GM12878 (cell line): Measurements from ENCODE around the gene RAPGEF6. TPM values are rescaled to one million over a fixed set of nuclear protein-coding genes. Genes with fewer than 3 reads are reported as not detected.

Source experiments
- ATAC-seq: fragments of 200-7000 bp; cut with Tn5 transposase; 3 replicates; pipeline ENCODE4 v1.9.1; 2020; ENCODE audit warnings: mild to moderate bottlenecking, moderate library complexity
- BruUV-seq: library from RNA; stranded (reverse); fragments of 400-500 nt; replicated peaks from 2 replicates; lab custom pipeline; 2021; lab: Mats Ljungman, UMichigan
- CTCF ChIA-PET: fragments of 300-600 bp; sonication (Branson Sonifier 250); formaldehyde crosslinking; extraction: SDS; loops from one replicate; lab custom pipeline; 2021; ENCODE audit warnings: inconsistent platforms; lab: Yijun Ruan, JAX
- POLR2A ChIA-PET: fragments of 350-600 bp; formaldehyde crosslinking; extraction: SDS; loops from one replicate; lab custom pipeline; 2021; ENCODE audit warnings: inconsistent platforms; lab: Charles Lee
- RAD21 ChIA-PET: fragments of 300-600 bp; sonication (Branson Sonifier 250); formaldehyde crosslinking; loops from one replicate; lab custom pipeline; 2023; ENCODE audit warnings: antibody characterized with exemption; ENCODE audit not compliant: unreplicated experiment; lab: Charles Lee
- SMC1A ChIA-PET: fragments of 300-600 bp; sonication (Branson Sonifier 250); formaldehyde crosslinking; loops from one replicate; lab custom pipeline; 2023; ENCODE audit not compliant: unreplicated experiment, uncharacterized antibody; lab: Charles Lee
- DNase-seq: peaks from one replicate; pipeline ENCODE4 v3.0.0-alpha.2; 2011; ENCODE audit warnings: low read depth, low spot score
- FAIRE-seq: peaks from 3 replicates; lab custom pipeline; 2011; peaks lifted over from hg19 to GRCh38; lab: Jason Lieb, UNC
- H2AFZ ChIP-seq: 2 replicates; pipeline ENCODE4 v1.6.0; 2011; ENCODE audit warnings: low read depth, low read length, control low read depth; ENCODE audit not compliant: control insufficient read depth
- H3K27ac ChIP-seq: 2 replicates; pipeline ENCODE4 v1.5.1; 2011; ENCODE audit warnings: control low read depth; ENCODE audit not compliant: control insufficient read depth, insufficient read depth
- H3K27me3 ChIP-seq, 2 experiments: replicated peaks in 1 of 2; 2 replicates each; pipeline versions ENCODE4 v1.6.0 to v1.6.1; 2011; ENCODE audit warnings: low read length in 1 of 2; ENCODE audit not compliant: control insufficient read depth in 2 of 2, insufficient read depth in 2 of 2
- H3K36me3 ChIP-seq, 2 experiments: 2 replicates each; pipeline ENCODE4 v1.5.1; 2011; ENCODE audit warnings: low read length in 1 of 2; ENCODE audit not compliant: control insufficient read depth in 2 of 2, insufficient read depth in 2 of 2
- H3K4me1 ChIP-seq: 2 replicates; pipeline ENCODE4 v1.6.1; 2011; ENCODE audit warnings: mild to moderate bottlenecking, low read length, moderate library complexity, mixed read lengths; ENCODE audit not compliant: control insufficient read depth, insufficient read depth
- H3K4me2 ChIP-seq: 2 replicates; pipeline ENCODE4 v1.6.0; 2011; ENCODE audit warnings: control low read depth; ENCODE audit not compliant: control insufficient read depth, insufficient read depth
- H3K4me3 ChIP-seq: fragments of 200-600 bp; sonication (generic); 2 replicates; pipeline ENCODE4 v1.5.1; 2016
- H3K79me2 ChIP-seq: 2 replicates; pipeline ENCODE4 v1.6.0; 2011; ENCODE audit warnings: low read length; ENCODE audit not compliant: control insufficient read depth, insufficient read depth
- H3K9ac ChIP-seq: 2 replicates; pipeline ENCODE4 v1.8.0; 2011; ENCODE audit warnings: low read length, control low read depth, mixed read lengths; ENCODE audit not compliant: control insufficient read depth, insufficient read depth
- H3K9me3 ChIP-seq: replicated peaks from 3 replicates; pipeline ENCODE4 v1.5.1; 2011; ENCODE audit warnings: mild to moderate bottlenecking, low read length; ENCODE audit not compliant: control insufficient read depth, insufficient read depth
- H4K20me1 ChIP-seq: 2 replicates; pipeline ENCODE4 v1.6.0; 2011; ENCODE audit not compliant: control insufficient read depth, insufficient read depth
- MEF2A ChIP-seq: IDR thresholded peaks from 2 replicates; pipeline ENCODE4 v1.6.1; 2011; ENCODE audit warnings: low read depth, mild to moderate bottlenecking, low read length, moderate library complexity; ENCODE audit not compliant: insufficient read depth
- PBX3 ChIP-seq: IDR thresholded peaks from 2 replicates; pipeline ENCODE4 v1.6.1; 2011; ENCODE audit warnings: mild to moderate bottlenecking, low read depth, low read length, moderate library complexity; ENCODE audit not compliant: insufficient replicate concordance
- RAD51 ChIP-seq: fragments of 450-650 bp; IDR thresholded peaks from 2 replicates; pipeline ENCODE4 v1.6.1; 2016; ENCODE audit warnings: moderate library complexity, mild to moderate bottlenecking, inconsistent platforms
- WGBS: methylation state at CpG from one replicate; pipeline ENCODE4 v1.1.6; 2016; ENCODE audit warnings: low lambda C conversion rate; ENCODE audit not compliant: insufficient replicate concordance, insufficient coverage; ENCODE audit errors: missing lambda C conversion rate; 5-methylcytosine and 5-hydroxymethylcytosine counted together
- in situ Hi-C: fragments of 300-500 bp; cut with MboI; formaldehyde crosslinking; loops from 9 replicates; pipeline ENCODE4 v1.14.3; 2018; ENCODE audit warnings: mixed read lengths
- intact Hi-C: fragments of 100-400 bp; cut with micrococcal nuclease; formaldehyde crosslinking; loops from one replicate; pipeline ENCODE4 v1.14.2; 2022; ENCODE audit not compliant: unreplicated experiment
- polyA plus RNA-seq, 11 experiments: library from polyadenylated mRNA; depleted of rRNA in 4 of 11; unstranded in 6 of 11; stranded (reverse) in 5 of 11; fragments of >200 nt; fragmentation: Nextera tagmentation in 4 of 11; fragmentation: Illumina TruSeq in 1 of 11; extraction: Ambion mirVana in 4 of 11; extraction: Trizol in 1 of 11; gene quantifications; 1 replicate in 1 of 11; 2 replicates in 10 of 11; pipeline versions ENCODE4 v1.2.1 to v1.2.3, GENCODE V29; 2011 to 2016; ENCODE audit warnings: inconsistent platforms in 2 of 11, missing spikeins in 2 of 11, low read depth in 1 of 11
- total RNA-seq, 4 experiments: library from RNA; depleted of rRNA in 3 of 4; stranded (reverse); fragments of >200 nt in 3 of 4; fragmentation: Illumina TruSeq in 1 of 4; extraction: Trizol in 1 of 4; gene quantifications; 2 replicates each; pipeline versions ENCODE4 v1.2.1 to v1.2.3, GENCODE V29; 2013 to 2021
- TF ChIP-seq, protein P1 (sequence below): fragments of 450-650 bp; IDR thresholded peaks from 2 replicates; pipeline ENCODE4 v1.6.1; 2017; ENCODE audit warnings: mild to moderate bottlenecking
- TF ChIP-seq, protein P2 (sequence below): IDR thresholded peaks from 2 replicates; pipeline ENCODE4 v1.6.1; 2012; ENCODE audit warnings: mild to moderate bottlenecking, low read depth, low read length

Gene RAPGEF6
- total and polyA plus RNA-seq, 10 of the 15 experiments (the other 5 are each of a cell fraction or from before 2014, with no cell fraction given): 2.9 to 24.0 (median 14.2) TPM

GRCh38 chr5:131682175-131682574 lies 47.1 kb upstream of the RAPGEF6 start:
- Histone ChIP-seq H2AFZ (no peak overlapping the region), H3K27me3 (no peaks in the 10 kb centered on the region), H3K9me3 (no peaks in the 10 kb centered on the region), H3K4me3 (no peak overlapping the region), H3K9ac (no peak overlapping the region), H3K36me3 (no peaks in the 10 kb centered on the region; a peak in 2 of 4 replicates), H3K4me2 (no peak overlapping the region), H3K27ac (no peak overlapping the region), H3K79me2 (no peaks in the 10 kb centered on the region)
- no TSS peak for BruUV-seq
- FAIRE-seq: no peak
- ATAC-seq: no peak
- intact Hi-C loops: no loop called here
- POLR2A ChIA-PET: no interaction called here
- 99% methylated on average over 5 of the region's 5 CpGs for WGBS
- TF ChIP-seq PBX3 (no peak), RAD51 (no peak), MEF2A (no peak)
- TF ChIP-seq, protein P1, sequence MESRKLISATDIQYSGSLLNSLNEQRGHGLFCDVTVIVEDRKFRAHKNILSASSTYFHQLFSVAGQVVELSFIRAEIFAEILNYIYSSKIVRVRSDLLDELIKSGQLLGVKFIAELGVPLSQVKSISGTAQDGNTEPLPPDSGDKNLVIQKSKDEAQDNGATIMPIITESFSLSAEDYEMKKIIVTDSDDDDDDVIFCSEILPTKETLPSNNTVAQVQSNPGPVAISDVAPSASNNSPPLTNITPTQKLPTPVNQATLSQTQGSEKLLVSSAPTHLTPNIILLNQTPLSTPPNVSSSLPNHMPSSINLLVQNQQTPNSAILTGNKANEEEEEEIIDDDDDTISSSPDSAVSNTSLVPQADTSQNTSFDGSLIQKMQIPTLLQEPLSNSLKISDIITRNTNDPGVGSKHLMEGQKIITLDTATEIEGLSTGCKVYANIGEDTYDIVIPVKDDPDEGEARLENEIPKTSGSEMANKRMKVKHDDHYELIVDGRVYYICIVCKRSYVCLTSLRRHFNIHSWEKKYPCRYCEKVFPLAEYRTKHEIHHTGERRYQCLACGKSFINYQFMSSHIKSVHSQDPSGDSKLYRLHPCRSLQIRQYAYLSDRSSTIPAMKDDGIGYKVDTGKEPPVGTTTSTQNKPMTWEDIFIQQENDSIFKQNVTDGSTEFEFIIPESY: no peak
- TF ChIP-seq, protein P2, sequence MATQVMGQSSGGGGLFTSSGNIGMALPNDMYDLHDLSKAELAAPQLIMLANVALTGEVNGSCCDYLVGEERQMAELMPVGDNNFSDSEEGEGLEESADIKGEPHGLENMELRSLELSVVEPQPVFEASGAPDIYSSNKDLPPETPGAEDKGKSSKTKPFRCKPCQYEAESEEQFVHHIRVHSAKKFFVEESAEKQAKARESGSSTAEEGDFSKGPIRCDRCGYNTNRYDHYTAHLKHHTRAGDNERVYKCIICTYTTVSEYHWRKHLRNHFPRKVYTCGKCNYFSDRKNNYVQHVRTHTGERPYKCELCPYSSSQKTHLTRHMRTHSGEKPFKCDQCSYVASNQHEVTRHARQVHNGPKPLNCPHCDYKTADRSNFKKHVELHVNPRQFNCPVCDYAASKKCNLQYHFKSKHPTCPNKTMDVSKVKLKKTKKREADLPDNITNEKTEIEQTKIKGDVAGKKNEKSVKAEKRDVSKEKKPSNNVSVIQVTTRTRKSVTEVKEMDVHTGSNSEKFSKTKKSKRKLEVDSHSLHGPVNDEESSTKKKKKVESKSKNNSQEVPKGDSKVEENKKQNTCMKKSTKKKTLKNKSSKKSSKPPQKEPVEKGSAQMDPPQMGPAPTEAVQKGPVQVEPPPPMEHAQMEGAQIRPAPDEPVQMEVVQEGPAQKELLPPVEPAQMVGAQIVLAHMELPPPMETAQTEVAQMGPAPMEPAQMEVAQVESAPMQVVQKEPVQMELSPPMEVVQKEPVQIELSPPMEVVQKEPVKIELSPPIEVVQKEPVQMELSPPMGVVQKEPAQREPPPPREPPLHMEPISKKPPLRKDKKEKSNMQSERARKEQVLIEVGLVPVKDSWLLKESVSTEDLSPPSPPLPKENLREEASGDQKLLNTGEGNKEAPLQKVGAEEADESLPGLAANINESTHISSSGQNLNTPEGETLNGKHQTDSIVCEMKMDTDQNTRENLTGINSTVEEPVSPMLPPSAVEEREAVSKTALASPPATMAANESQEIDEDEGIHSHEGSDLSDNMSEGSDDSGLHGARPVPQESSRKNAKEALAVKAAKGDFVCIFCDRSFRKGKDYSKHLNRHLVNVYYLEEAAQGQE: no peak
- TF ChIP-seq, all 136 proteins: peak for 0
- ChIA-PET RAD21 (no interaction called here), CTCF (no interaction called here), SMC1A (no interaction called here)
- Histone ChIP-seq H3K4me1 (0 out of 2 replicates have a peak, but pooled peaks cover 3% of the 10 kb centered on the region), H4K20me1 (no peaks in the 10 kb centered on the region)
- DNase-seq: no peak
- in situ Hi-C loops: no loop called here
